IMR-90 (cell line): Measurements from ENCODE around the gene SCARB1. TPM values are rescaled to one million over a fixed set of nuclear protein-coding genes. Genes with fewer than 3 reads are reported as not detected.

Experiments
- ATAC-seq: fragments of 200-7000 bp; cut with Tn5 transposase; 2 replicates; pipeline ENCODE4 v1.9.1; 2020; ENCODE audit warnings: low read depth, mild to moderate bottlenecking, moderate library complexity
- BruUV-seq: library from RNA; stranded (reverse); fragments of 400-500 nt; replicated peaks from 2 replicates; lab custom pipeline; 2021; lab: Mats Ljungman, UMichigan
- CTCF ChIA-PET: fragments of 300-600 bp; formaldehyde crosslinking; extraction: SDS; loops from one replicate; lab custom pipeline; 2021; ENCODE audit warnings: antibody characterized with exemption; lab: Yijun Ruan, JAX
- POLR2A ChIA-PET: fragments of 300-600 bp; sonication (Branson Sonifier 250); formaldehyde crosslinking; loops from one replicate; lab custom pipeline; 2022; ENCODE audit warnings: antibody characterized with exemption; ENCODE audit not compliant: unreplicated experiment; lab: Charles Lee
- DNase-seq: peaks from one replicate; pipeline ENCODE4 v3.0.0; 2013
- H2AFZ ChIP-seq: replicated peaks from 2 replicates; pipeline ENCODE3; 2013; ENCODE audit warnings: low read length, mild to moderate bottlenecking; ENCODE audit not compliant: poor library complexity
- H2AK5ac ChIP-seq: 2 replicates; pipeline ENCODE4 v1.6.1; 2013; ENCODE audit warnings: low read depth, low read length, inconsistent platforms
- H2AK9ac ChIP-seq: replicated peaks from 2 replicates; pipeline ENCODE3; 2013; ENCODE audit warnings: mild to moderate bottlenecking, low read depth, low read length, moderate library complexity; ENCODE audit not compliant: poor library complexity
- H2BK120ac ChIP-seq: 2 replicates; pipeline ENCODE4 v1.6.1; 2013; ENCODE audit warnings: low read depth, low read length, inconsistent platforms
- H2BK15ac ChIP-seq: 3 replicates; pipeline ENCODE4 v1.6.1; 2013; ENCODE audit warnings: low read depth, low read length, inconsistent platforms
- H2BK20ac ChIP-seq: 2 replicates; pipeline ENCODE4 v1.6.1; 2013; ENCODE audit warnings: low read depth, mild to moderate bottlenecking, inconsistent platforms, low read length, moderate library complexity
- H2BK5ac ChIP-seq: 2 replicates; pipeline ENCODE4 v1.6.1; 2013; ENCODE audit warnings: mild to moderate bottlenecking, low read depth, low read length, inconsistent platforms; ENCODE audit not compliant: poor library complexity, severe bottlenecking
- H3K14ac ChIP-seq: replicated peaks from 2 replicates; pipeline ENCODE4 v1.6.1; 2013; ENCODE audit warnings: low read depth, low read length, inconsistent platforms
- H3K18ac ChIP-seq: 2 replicates; pipeline ENCODE4 v1.6.1; 2013; ENCODE audit warnings: low read depth, low read length, control low read depth
- H3K23ac ChIP-seq: 2 replicates; pipeline ENCODE4 v1.6.1; 2013; ENCODE audit warnings: low read depth, low read length, inconsistent platforms
- H3K27ac ChIP-seq: 2 replicates; pipeline ENCODE4 v1.5.1; 2013; ENCODE audit warnings: mild to moderate bottlenecking, control low read depth, low read length; ENCODE audit not compliant: insufficient read depth
- H3K27me3 ChIP-seq: 2 replicates; pipeline ENCODE4 v1.6.1; 2013; ENCODE audit warnings: low read length; ENCODE audit not compliant: control insufficient read depth, insufficient read depth
- H3K36me3 ChIP-seq: 2 replicates; pipeline ENCODE4 v1.6.1; 2013; ENCODE audit warnings: low read length, mixed read lengths; ENCODE audit not compliant: control insufficient read depth, insufficient read depth
- H3K4ac ChIP-seq: 2 replicates; pipeline ENCODE4 v1.6.1; 2013; ENCODE audit warnings: low read depth, low read length, inconsistent platforms
- H3K4me1 ChIP-seq: 2 replicates; pipeline ENCODE4 v1.6.1; 2013; ENCODE audit warnings: low read length, mixed read lengths; ENCODE audit not compliant: control insufficient read depth, insufficient read depth
- H3K4me2 ChIP-seq: 2 replicates; pipeline ENCODE4 v1.6.1; 2013; ENCODE audit warnings: low read depth, mild to moderate bottlenecking, control low read depth, low read length, moderate library complexity
- H3K4me3 ChIP-seq: 2 replicates; pipeline ENCODE4 v1.5.1; 2013; ENCODE audit warnings: low read depth, mild to moderate bottlenecking, control low read depth, low read length, moderate library complexity; ENCODE audit not compliant: insufficient read depth
- H3K56ac ChIP-seq: 2 replicates; pipeline ENCODE4 v1.6.1; 2013; ENCODE audit warnings: low read length, inconsistent platforms; ENCODE audit not compliant: insufficient read depth; ENCODE audit errors: extremely low read depth
- H3K79me1 ChIP-seq, 2 experiments: 2 replicates each; pipeline ENCODE4 v1.6.1; 2013; ENCODE audit warnings: low read length in 2 of 2, inconsistent platforms in 1 of 2, low read depth in 1 of 2
- H3K9ac ChIP-seq: 2 replicates; pipeline ENCODE4 v1.6.1; 2013; ENCODE audit warnings: low read depth, low read length, control low read depth
- H3K9me1 ChIP-seq: 2 replicates; pipeline ENCODE4 v1.6.1; 2013; ENCODE audit warnings: low read length, inconsistent platforms; ENCODE audit not compliant: insufficient read depth
- H3K9me3 ChIP-seq: 2 replicates; pipeline ENCODE4 v1.6.1; 2013; ENCODE audit warnings: low read length; ENCODE audit not compliant: control insufficient read depth, insufficient read depth
- H4K20me1 ChIP-seq: 2 replicates; pipeline ENCODE4 v1.6.1; 2013; ENCODE audit warnings: low read length, inconsistent platforms; ENCODE audit not compliant: insufficient read depth
- H4K5ac ChIP-seq: 2 replicates; pipeline ENCODE4 v1.6.1; 2013; ENCODE audit warnings: mild to moderate bottlenecking, low read depth, low read length, control low read depth
- H4K8ac ChIP-seq, 2 experiments: 2 replicates each; pipeline ENCODE4 v1.6.1; 2013; ENCODE audit warnings: low read depth in 2 of 2, low read length in 2 of 2, control low read depth in 1 of 2, inconsistent platforms in 1 of 2
- H4K91ac ChIP-seq: 2 replicates; pipeline ENCODE4 v1.6.1; 2013; ENCODE audit warnings: low read depth, low read length, inconsistent platforms; ENCODE audit not compliant: insufficient read depth
- BHLHE40 ChIP-seq: fragments of 150-350 bp; IDR thresholded peaks from 2 replicates; pipeline ENCODE4 v1.6.1; 2016; ENCODE audit warnings: mild to moderate bottlenecking, low read depth, low read length
- CEBPB ChIP-seq: IDR thresholded peaks from 2 replicates; pipeline ENCODE4 v1.6.1; 2012; ENCODE audit warnings: low read depth, low read length, improper control_type of control experiment
- FOS ChIP-seq: fragments of 150-350 bp; IDR thresholded peaks from 2 replicates; pipeline ENCODE4 v1.6.1; 2016; ENCODE audit warnings: low read depth, low read length
- MAFK ChIP-seq: IDR thresholded peaks from 2 replicates; pipeline ENCODE4 v1.6.1; 2012; ENCODE audit warnings: low read depth, low read length, improper control_type of control experiment
- POLR2A ChIP-seq: IDR thresholded peaks from 2 replicates; pipeline ENCODE4 v1.6.1; 2012; ENCODE audit warnings: mild to moderate bottlenecking, low read depth, low read length
- RCOR1 ChIP-seq: IDR thresholded peaks from 2 replicates; pipeline ENCODE4 v1.6.1; 2012; ENCODE audit warnings: mild to moderate bottlenecking, low read length, improper control_type of control experiment; ENCODE audit not compliant: insufficient replicate concordance
- SMC3 ChIP-seq: fragments of 150-350 bp; IDR thresholded peaks from 2 replicates; pipeline ENCODE4 v1.6.1; 2016; ENCODE audit warnings: low read depth, mild to moderate bottlenecking, antibody characterized with exemption, low read length, moderate library complexity
- WGBS, 2 experiments: methylation state at CpG; one replicate each; pipeline versions ENCODE4 v1.1.5 to v1.1.7; 2013; ENCODE audit warnings: missing lambda C conversion rate in 2 of 2; ENCODE audit not compliant: insufficient read length in 1 of 2; ENCODE audit errors: extremely low coverage in 2 of 2; 5-methylcytosine and 5-hydroxymethylcytosine counted together
- dilution Hi-C: fragments of 300-500 bp; cut with HindIII; formaldehyde crosslinking; loops from one replicate; pipeline ENCODE4 v1.14.3; 2018; ENCODE audit warnings: low sequenced_read_pairs; ENCODE audit not compliant: unreplicated experiment
- in situ Hi-C: fragments of 300-500 bp; cut with MboI; formaldehyde crosslinking; loops from 3 replicates; pipeline ENCODE4 v1.14.3; 2019; ENCODE audit warnings: low sequenced_read_pairs, inconsistent platforms, mixed read lengths
- intact Hi-C: fragments of 100-400 bp; cut with micrococcal nuclease; formaldehyde crosslinking; loops from 2 replicates; pipeline ENCODE4 v1.10.0; 2022
- polyA plus RNA-seq, 3 experiments: library from polyadenylated mRNA; depleted of rRNA; stranded (reverse); fragments of >200 nt; gene quantifications; 2 replicates each; pipeline ENCODE4 v1.2.3, GENCODE V29; 2012; ENCODE audit warnings: low replicate concordance in 1 of 3
- total RNA-seq: library from RNA; depleted of rRNA; stranded (reverse); fragments of >200 nt; gene quantifications from 2 replicates; pipeline ENCODE4 v1.2.3, GENCODE V29; 2012
- TF ChIP-seq, protein P1 (sequence below): fragments of 150-350 bp; IDR thresholded peaks from 2 replicates; pipeline ENCODE4 v1.6.1; 2017; ENCODE audit warnings: mild to moderate bottlenecking, antibody characterized with exemption, low read length, low read depth
- TF ChIP-seq, protein P2 (sequence below): fragments of 150-350 bp; IDR thresholded peaks from 2 replicates; pipeline ENCODE4 v1.6.1; 2016; ENCODE audit warnings: low read depth, mild to moderate bottlenecking, low read length, moderate library complexity, borderline replicate concordance

The SCARB1 gene
- total and polyA plus RNA-seq, 2 of the 4 experiments (the other 2 are of a cell fraction): 3.0 to 24.8 TPM

DNA sequence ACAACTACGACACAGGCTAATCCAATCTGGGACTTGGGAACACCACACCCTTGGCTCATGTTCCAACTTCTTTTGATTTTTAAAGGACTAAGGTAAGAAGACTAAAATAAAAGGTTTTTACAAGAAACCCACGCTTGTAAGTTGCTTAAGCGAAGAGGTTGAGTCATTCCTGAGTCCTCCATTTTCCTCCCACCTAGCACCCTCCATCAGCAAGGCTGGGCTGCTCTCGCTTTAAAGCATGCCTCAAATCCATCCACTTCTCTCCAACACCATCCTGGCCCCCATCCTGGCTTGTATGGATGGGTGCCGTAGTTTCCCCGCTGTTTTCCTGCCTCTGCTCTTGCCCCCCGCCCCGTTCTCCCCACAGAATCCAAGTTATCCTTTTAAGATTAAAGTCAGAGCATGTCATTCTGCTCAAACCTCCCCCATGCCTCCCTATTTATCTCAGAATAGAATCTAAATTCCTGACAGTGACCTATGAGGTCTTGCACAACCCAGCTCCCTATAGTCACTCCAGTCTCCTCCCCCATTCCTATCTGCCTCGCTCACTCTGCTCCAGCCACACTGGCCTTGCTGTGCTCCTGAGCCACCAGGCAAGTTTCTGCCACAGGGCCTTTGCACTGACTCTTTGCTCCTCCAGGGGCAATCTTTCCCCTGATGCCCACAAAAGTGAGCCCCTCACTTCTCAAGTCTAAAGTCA is 34.5 kb downstream of the SCARB1 start:
- Histone ChIP-seq H3K4ac (peak overlapping the region; percentile 36), H3K4me1 (peaks cover 11% of the 10 kb centered on the region), H4K8ac (peak overlapping the region; percentile 51 to 57; a peak in 3 of 4 replicates), H2AFZ (peak overlapping the region; percentile 80), H3K9ac (no peak overlapping the region), H2AK5ac (peak overlapping the region; percentile 61), H2BK20ac (peak overlapping the region; percentile 62), H3K79me1 (peaks cover 13 to 15% of the 10 kb centered on the region in 2 experiments; a peak in 3 of 4 replicates), H3K9me1 (peaks cover 11% of the 10 kb centered on the region; the same call in 1 of the 2 replicates), H4K20me1 (no peaks in the 10 kb centered on the region), H2BK120ac (peak overlapping the region; percentile 50), H3K27ac (peak overlapping the region; percentile 72), H3K4me3 (no peak overlapping the region), H2BK5ac (peak overlapping the region; percentile 78), H3K56ac (no peak overlapping the region), H3K4me2 (no peak overlapping the region), H3K14ac (no peak overlapping the region; the same call in 1 of the 2 replicates), H3K23ac (0 out of 2 replicates have a peak overlapping the region, but pooled peaks have one; percentile 1), H4K5ac (peak overlapping the region; percentile 50; the same call in 1 of the 2 replicates), H3K36me3 (no peaks in the 10 kb centered on the region), H4K91ac (peak overlapping the region; percentile 80), H2AK9ac (peak overlapping the region; percentile 85), H3K18ac (peak overlapping the region; percentile 51), H3K9me3 (peaks cover 2% of the 10 kb centered on the region; the same call in 1 of the 2 replicates), H2BK15ac (peak overlapping the region; percentile 70; the same call in 2 of the 3 replicates), H3K27me3 (no peaks in the 10 kb centered on the region)
- dilution Hi-C loops (no loop called here), intact Hi-C loops (loop anchor here (10.0 kb wide), 1 partner anchor 76 kb away; no protein-coding TSS in a partner anchor), in situ Hi-C loops (no loop called here)
- DNase-seq (peak; percentile 85), ATAC-seq (peak; percentile 84)
- ChIA-PET POLR2A (interaction anchor here (1.1 kb wide), 1 partner anchor 86 kb away, joined by 3 read pairs; the partner anchor contains the start of gene UBC), CTCF (interaction anchor here (0.7 kb wide), 1 partner anchor 453 kb away, joined by 3 read pairs; no protein-coding TSS in a partner anchor)
- 91% methylated on average over 1 of the region's 9 CpGs; no CpG with 5 or more reads in 1 of the 2 experiments for WGBS, 2 experiments
- TF ChIP-seq, protein P1, sequence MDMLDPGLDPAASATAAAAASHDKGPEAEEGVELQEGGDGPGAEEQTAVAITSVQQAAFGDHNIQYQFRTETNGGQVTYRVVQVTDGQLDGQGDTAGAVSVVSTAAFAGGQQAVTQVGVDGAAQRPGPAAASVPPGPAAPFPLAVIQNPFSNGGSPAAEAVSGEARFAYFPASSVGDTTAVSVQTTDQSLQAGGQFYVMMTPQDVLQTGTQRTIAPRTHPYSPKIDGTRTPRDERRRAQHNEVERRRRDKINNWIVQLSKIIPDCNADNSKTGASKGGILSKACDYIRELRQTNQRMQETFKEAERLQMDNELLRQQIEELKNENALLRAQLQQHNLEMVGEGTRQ: no peak
- TF ChIP-seq BHLHE40 (no peak), FOS (0 out of 2 replicates have a peak, but pooled peaks have one; percentile 30), POLR2A (no peak), CEBPB (peak; percentile 99), RCOR1 (peak; percentile 84), SMC3 (no peak), MAFK (no peak)
- TF ChIP-seq, protein P2, sequence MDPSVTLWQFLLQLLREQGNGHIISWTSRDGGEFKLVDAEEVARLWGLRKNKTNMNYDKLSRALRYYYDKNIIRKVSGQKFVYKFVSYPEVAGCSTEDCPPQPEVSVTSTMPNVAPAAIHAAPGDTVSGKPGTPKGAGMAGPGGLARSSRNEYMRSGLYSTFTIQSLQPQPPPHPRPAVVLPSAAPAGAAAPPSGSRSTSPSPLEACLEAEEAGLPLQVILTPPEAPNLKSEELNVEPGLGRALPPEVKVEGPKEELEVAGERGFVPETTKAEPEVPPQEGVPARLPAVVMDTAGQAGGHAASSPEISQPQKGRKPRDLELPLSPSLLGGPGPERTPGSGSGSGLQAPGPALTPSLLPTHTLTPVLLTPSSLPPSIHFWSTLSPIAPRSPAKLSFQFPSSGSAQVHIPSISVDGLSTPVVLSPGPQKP: no peak
- no TSS peak for BruUV-seq
